Activated naive CD8-positive, alpha-beta T cell treated with anti-CD3 and anti-CD28 coated beads, Interleukin-2, amount 50 U/mL, for 24 hours (primary cell): ENCODE results near the gene UBE4A.
A peak's percentile ranks its signal among the peaks of the same experiment; 100 is the strongest.

Experiments used
- ATAC-seq: fragments of 150-1000 bp; cut with Tn5 transposase; one replicate; pipeline ENCODE4 v1.10.0; 2021
- DNase-seq: peaks from one replicate; pipeline ENCODE4 v3.0.0; 2021
- H3K27ac Mint-ChIP-seq: one replicate; pipeline ENCODE4 v1.8.0; 2021; ENCODE audit warnings: mild to moderate bottlenecking, mixed read lengths
- H3K27me3 Mint-ChIP-seq: one replicate; pipeline ENCODE4 v1.8.0; 2021; ENCODE audit warnings: mixed read lengths
- H3K36me3 Mint-ChIP-seq: one replicate; pipeline ENCODE4 v1.8.0; 2021; ENCODE audit warnings: low read depth, mixed read lengths
- H3K4me1 Mint-ChIP-seq: one replicate; pipeline ENCODE4 v1.8.0; 2021; ENCODE audit warnings: mixed read lengths
- H3K4me3 Mint-ChIP-seq: one replicate; pipeline ENCODE4 v1.8.0; 2021; ENCODE audit warnings: mild to moderate bottlenecking, moderate library complexity, mixed read lengths
- H3K9me3 Mint-ChIP-seq: one replicate; pipeline ENCODE4 v1.8.0; 2021; ENCODE audit warnings: mixed read lengths

UBE4A gene

GRCh38 chr11:118359295-118359958 is at the start of gene UBE4A:
Gene UBE4A (plus strand): TSS chr11:118359600. CDS start chr11:118365081, 5,481 bp downstream.
- ATAC-seq (peak; percentile 92), DNase-seq (peak; percentile 99)
- no peaks in the 10 kb centered on the region for H3K9me3 Mint-ChIP-seq
- peak within 1 kb of the TSS; percentile 100 for H3K4me3 Mint-ChIP-seq
- H3K27me3 Mint-ChIP-seq: peaks cover 5% of the 10 kb centered on the region
- H3K36me3 Mint-ChIP-seq: peaks cover 15% of the 10 kb centered on the region
- H3K27ac Mint-ChIP-seq: peak within 1 kb of the TSS; percentile 97
- peaks cover 49% of the 10 kb centered on the region for H3K4me1 Mint-ChIP-seq

GRCh38 chr11:118310271-118310670 is 49.1 kb upstream of the UBE4A start:
- peaks cover 85% of the 10 kb centered on the region for H3K4me1 Mint-ChIP-seq
- no peaks in the 10 kb centered on the region for H3K9me3 Mint-ChIP-seq
- DNase-seq: no peak
- ATAC-seq: no peak
- H3K27ac Mint-ChIP-seq: peak overlapping the region; percentile 90
- peak overlapping the region; percentile 70 for H3K4me3 Mint-ChIP-seq
- H3K36me3 Mint-ChIP-seq: peaks cover 82% of the 10 kb centered on the region
- no peaks in the 10 kb centered on the region for H3K27me3 Mint-ChIP-seq

- no peak overlapping the region for H3K4me3 Mint-ChIP-seq
- no peaks in the 10 kb centered on the region for H3K9me3 Mint-ChIP-seq
- H3K27ac Mint-ChIP-seq: peak overlapping the region; percentile 73
- no peaks in the 10 kb centered on the region for H3K27me3 Mint-ChIP-seq
- DNase-seq (no peak), ATAC-seq (no peak)
- peaks cover 80% of the 10 kb centered on the region for H3K36me3 Mint-ChIP-seq
- H3K4me1 Mint-ChIP-seq: peaks cover 89% of the 10 kb centered on the region
Measured at GRCh38 chr11:118310781-118311485, 48.5 kb upstream of the UBE4A start.

- Mint-ChIP-seq H3K4me1 (peaks cover 92% of the 10 kb centered on the region), H3K27me3 (no peaks in the 10 kb centered on the region), H3K9me3 (no peaks in the 10 kb centered on the region), H3K27ac (peak overlapping the region; percentile 73), H3K4me3 (no peak overlapping the region), H3K36me3 (peaks cover 76% of the 10 kb centered on the region)
- ATAC-seq (no peak), DNase-seq (no peak)
Measured at GRCh38 chr11:118311518-118311917, 47.9 kb upstream of the UBE4A start.

- Mint-ChIP-seq H3K36me3 (peaks cover 73% of the 10 kb centered on the region), H3K27ac (peak overlapping the region; percentile 73), H3K27me3 (no peaks in the 10 kb centered on the region), H3K9me3 (no peaks in the 10 kb centered on the region), H3K4me1 (peaks cover 92% of the 10 kb centered on the region), H3K4me3 (no peak overlapping the region)
- DNase-seq: no peak
- ATAC-seq: no peak
Measured at GRCh38 chr11:118312328-118312727, 47.1 kb upstream of the UBE4A start.

GRCh38 chr11:118313242-118313641 is 46.2 kb upstream of the UBE4A start:
- no peaks in the 10 kb centered on the region for H3K9me3 Mint-ChIP-seq
- H3K4me3 Mint-ChIP-seq: no peak overlapping the region
- ATAC-seq (no peak), DNase-seq (no peak)
- H3K4me1 Mint-ChIP-seq: peaks cover 88% of the 10 kb centered on the region
- H3K27ac Mint-ChIP-seq: peak overlapping the region; percentile 16
- peaks cover 67% of the 10 kb centered on the region for H3K36me3 Mint-ChIP-seq
- H3K27me3 Mint-ChIP-seq: no peaks in the 10 kb centered on the region

GRCh38 chr11:118314988-118315411 is 44.4 kb upstream of the UBE4A start:
- Mint-ChIP-seq H3K9me3 (no peaks in the 10 kb centered on the region), H3K27me3 (no peaks in the 10 kb centered on the region), H3K36me3 (peaks cover 52% of the 10 kb centered on the region), H3K27ac (peak overlapping the region; percentile 73), H3K4me3 (no peak overlapping the region), H3K4me1 (peaks cover 89% of the 10 kb centered on the region)
- ATAC-seq (no peak), DNase-seq (no peak)

- H3K36me3 Mint-ChIP-seq: peaks cover 26% of the 10 kb centered on the region
- H3K4me3 Mint-ChIP-seq: no peak overlapping the region
- no peak for ATAC-seq
- H3K4me1 Mint-ChIP-seq: peaks cover 80% of the 10 kb centered on the region
- DNase-seq: no peak
- no peak overlapping the region for H3K27ac Mint-ChIP-seq
- no peaks in the 10 kb centered on the region for H3K27me3 Mint-ChIP-seq
- H3K9me3 Mint-ChIP-seq: no peaks in the 10 kb centered on the region
Measured at GRCh38 chr11:118318124-118318523, 41.3 kb upstream of the UBE4A start.

GRCh38 chr11:118318581-118319336 is 40.6 kb upstream of the UBE4A start:
- Mint-ChIP-seq H3K36me3 (peaks cover 24% of the 10 kb centered on the region), H3K4me3 (no peak overlapping the region), H3K9me3 (no peaks in the 10 kb centered on the region), H3K27me3 (no peaks in the 10 kb centered on the region), H3K4me1 (peaks cover 82% of the 10 kb centered on the region), H3K27ac (no peak overlapping the region)
- no peak for DNase-seq
- no peak for ATAC-seq

GRCh38 chr11:118319337-118319707 is 40.1 kb upstream of the UBE4A start:
- no peaks in the 10 kb centered on the region for H3K9me3 Mint-ChIP-seq
- no peak for DNase-seq
- no peak overlapping the region for H3K4me3 Mint-ChIP-seq
- no peak for ATAC-seq
- peaks cover 76% of the 10 kb centered on the region for H3K4me1 Mint-ChIP-seq
- peaks cover 18% of the 10 kb centered on the region for H3K36me3 Mint-ChIP-seq
- peak overlapping the region; percentile 19 for H3K27ac Mint-ChIP-seq
- no peaks in the 10 kb centered on the region for H3K27me3 Mint-ChIP-seq

GRCh38 chr11:118320515-118320914 is 38.9 kb upstream of the UBE4A start:
- DNase-seq (no peak), ATAC-seq (no peak)
- peaks cover 13% of the 10 kb centered on the region for H3K36me3 Mint-ChIP-seq
- H3K9me3 Mint-ChIP-seq: no peaks in the 10 kb centered on the region
- no peaks in the 10 kb centered on the region for H3K27me3 Mint-ChIP-seq
- peaks cover 66% of the 10 kb centered on the region for H3K4me1 Mint-ChIP-seq
- H3K4me3 Mint-ChIP-seq: no peak overlapping the region
- no peak overlapping the region for H3K27ac Mint-ChIP-seq

GRCh38 chr11:118321386-118322082 is 37.9 kb upstream of the UBE4A start:
- peaks cover 10% of the 10 kb centered on the region for H3K36me3 Mint-ChIP-seq
- no peaks in the 10 kb centered on the region for H3K9me3 Mint-ChIP-seq
- H3K4me1 Mint-ChIP-seq: peaks cover 56% of the 10 kb centered on the region

GRCh38 chr11:118322721-118323120 is 36.7 kb upstream of the UBE4A start:
- Mint-ChIP-seq H3K9me3 (no peaks in the 10 kb centered on the region), H3K27ac (no peak overlapping the region), H3K4me3 (no peak overlapping the region), H3K27me3 (no peaks in the 10 kb centered on the region), H3K4me1 (peaks cover 46% of the 10 kb centered on the region), H3K36me3 (peaks cover 3% of the 10 kb centered on the region)
- no peak for ATAC-seq
- DNase-seq: no peak

More at GRCh38 chr11:118321386-118322082, 37.9 kb upstream of the UBE4A start:
- DNase-seq (no peak), ATAC-seq (no peak)
- Mint-ChIP-seq H3K27ac (peak overlapping the region; percentile 41), H3K4me3 (no peak overlapping the region), H3K27me3 (no peaks in the 10 kb centered on the region)

GRCh38 chr11:118325283-118325682 is 34.1 kb upstream of the UBE4A start:
- DNase-seq (no peak), ATAC-seq (no peak)
- Mint-ChIP-seq H3K4me3 (no peak overlapping the region), H3K9me3 (no peaks in the 10 kb centered on the region), H3K36me3 (peaks cover 6% of the 10 kb centered on the region), H3K4me1 (peaks cover 23% of the 10 kb centered on the region), H3K27ac (no peak overlapping the region), H3K27me3 (no peaks in the 10 kb centered on the region)
